B cell (primary cell): ENCODE results near the gene KRT6B.

ENCODE experiments used
- CTCF ChIP-seq: fragments of 200-600 bp; IDR thresholded peaks from one replicate; pipeline ENCODE4 v1.8.0; 2022; ENCODE audit warnings: antibody characterized with exemption, mild to moderate bottlenecking
- EZH2 ChIP-seq: IDR thresholded peaks from 2 replicates; pipeline ENCODE4 v1.6.1; 2012; ENCODE audit warnings: borderline replicate concordance, low read depth, mild to moderate bottlenecking, moderate library complexity, low read length; ENCODE audit not compliant: insufficient read depth, poor library complexity, severe bottlenecking

GRCh38 chr12:52404951-52405350 is 47.0 kb downstream of the KRT6B start:
- TF ChIP-seq CTCF (no peak), EZH2 (no peak)
